Body of pancreas (tissue), 4 donors: ENCODE measurements around the gene ZNF407.

Source experiments
- CTCF ChIP-seq, 7 experiments: fragments of 450-650 bp in 4 of 7; fragments of 200-600 bp in 3 of 7; sonication (generic) in 3 of 7; IDR thresholded peaks; one replicate each; pipeline ENCODE4 v1.5.1; 2016 to 2019; ENCODE audit warnings: antibody characterized with exemption in 7 of 7
- POLR2A ChIP-seq, 3 donors: fragments of 450-650 bp; IDR thresholded peaks; one replicate each; pipeline ENCODE4 v1.6.1; 2016; ENCODE audit warnings: antibody characterized with exemption in 3 of 3, mild to moderate bottlenecking in 2 of 3

- TF ChIP-seq POLR2A (IDR thresholded peaks at IDR 0.05) (no peak), CTCF (IDR thresholded peaks at IDR 0.05) (no peak)
Observed at GRCh38 chr18:74625157-74625556, 27.5 kb downstream of the ZNF407 start.
